HepG2 (cell line): ENCODE data around the gene NT5C3B. TPM values are rescaled to one million over a fixed set of nuclear protein-coding genes. Genes with fewer than 3 reads are reported as not detected.

Experiments used
- ARHGAP35 ChIP-seq: sonication (generic); formaldehyde crosslinking; IDR thresholded peaks from 2 replicates; pipeline ENCODE4 v1.9.0; 2022; ENCODE audit warnings: mild to moderate bottlenecking, inconsistent platforms, moderate library complexity, missing genetic modification reagents, borderline replicate concordance
- ATF2 ChIP-seq: sonication (generic); formaldehyde crosslinking; IDR thresholded peaks from 2 replicates; pipeline ENCODE4 v1.4.0; 2020; ENCODE audit warnings: missing genetic modification reagents
- HCFC1 ChIP-seq: fragments of 150-350 bp; IDR thresholded peaks from 2 replicates; pipeline ENCODE4 v1.6.1; 2014; ENCODE audit warnings: low read depth, low read length
- KAT7 ChIP-seq: IDR thresholded peaks from 2 replicates; pipeline ENCODE4 v1.6.1; 2018; ENCODE audit warnings: borderline replicate concordance, missing compliant biosample characterization
- KDM4B ChIP-seq: sonication (generic); formaldehyde crosslinking; IDR thresholded peaks from 2 replicates; pipeline ENCODE4 v1.4.0; 2020; ENCODE audit warnings: missing genetic modification reagents
- KMT2B ChIP-seq: IDR thresholded peaks from 2 replicates; pipeline ENCODE4 v1.6.1; 2016; ENCODE audit warnings: missing genetic modification reagents, missing compliant biosample characterization
- MED13 ChIP-seq: sonication (generic); formaldehyde crosslinking; IDR thresholded peaks from 2 replicates; pipeline ENCODE4 v1.5.0; 2020; ENCODE audit warnings: missing genetic modification reagents
- MYPOP ChIP-seq: sonication (generic); formaldehyde crosslinking; IDR thresholded peaks from 2 replicates; pipeline ENCODE4 v1.8.1; 2023; ENCODE audit warnings: mild to moderate bottlenecking, moderate library complexity, missing genetic modification reagents
- NRL ChIP-seq: sonication (generic); formaldehyde crosslinking; IDR thresholded peaks from 2 replicates; pipeline ENCODE4 v1.5.0; 2020; ENCODE audit warnings: missing genetic modification reagents, mild to moderate bottlenecking, moderate library complexity, borderline replicate concordance
- RFX1 ChIP-seq: fragments of 450-650 bp; IDR thresholded peaks from 2 replicates; pipeline ENCODE4 v1.6.1; 2017
- TBL1XR1 ChIP-seq: fragments of 150-350 bp; IDR thresholded peaks from 2 replicates; pipeline ENCODE4 v1.6.1; 2014; ENCODE audit warnings: borderline replicate concordance, low read length; ENCODE audit not compliant: partially characterized antibody
- ZBTB49 ChIP-seq: sonication (generic); formaldehyde crosslinking; IDR thresholded peaks from 2 replicates; pipeline ENCODE4 v1.4.0; 2020; ENCODE audit warnings: missing genetic modification reagents, borderline replicate concordance
- ZNF615 ChIP-seq: sonication (generic); formaldehyde crosslinking; IDR thresholded peaks from 2 replicates; pipeline ENCODE4 v1.5.0; 2020; ENCODE audit warnings: mild to moderate bottlenecking, missing genetic modification reagents, borderline replicate concordance
- ZNF768 ChIP-seq: sonication (generic); formaldehyde crosslinking; IDR thresholded peaks from 2 replicates; pipeline ENCODE4 v1.4.0; 2020; ENCODE audit warnings: missing genetic modification reagents
- ZNF891 ChIP-seq: sonication (generic); formaldehyde crosslinking; IDR thresholded peaks from 2 replicates; pipeline ENCODE4 v1.5.0; 2020; ENCODE audit warnings: mild to moderate bottlenecking, missing genetic modification reagents
- ZSCAN31 ChIP-seq: sonication (generic); formaldehyde crosslinking; IDR thresholded peaks from 2 replicates; pipeline ENCODE4 v1.5.0; 2020; ENCODE audit warnings: low read depth, mild to moderate bottlenecking, missing genetic modification reagents
- polyA plus RNA-seq, 8 experiments: library from polyadenylated mRNA; depleted of rRNA in 3 of 8; stranded (reverse) in 7 of 8; unstranded in 1 of 8; fragments of >200 nt; fragmentation: Illumina TruSeq in 4 of 8; extraction: Trizol in 4 of 8; gene quantifications; 2 replicates each; pipeline versions ENCODE4 v1.2.1 to v1.2.3, GENCODE V29; 2011 to 2016; ENCODE audit warnings: low read depth in 4 of 8, missing spikeins in 1 of 8, mixed read lengths in 1 of 8; ENCODE audit not compliant: insufficient read depth in 1 of 8
- total RNA-seq, 5 experiments: library from RNA; depleted of rRNA; stranded (reverse); fragments of >200 nt; fragmentation: Illumina TruSeq; extraction: Trizol; gene quantifications; 2 replicates each; pipeline ENCODE4 v1.2.3, GENCODE V29; 2016; ENCODE audit warnings: low read depth in 1 of 5
- TF ChIP-seq, protein P1 (sequence below): sonication (generic); formaldehyde crosslinking; IDR thresholded peaks from 2 replicates; pipeline ENCODE4 v1.8.0; 2022; ENCODE audit warnings: mild to moderate bottlenecking, missing genetic modification reagents, moderate library complexity
- TF ChIP-seq, protein P2 (sequence below): sonication (generic); formaldehyde crosslinking; IDR thresholded peaks from 2 replicates; pipeline ENCODE4 v1.4.0; 2020; ENCODE audit warnings: missing genetic modification reagents; ENCODE audit errors: not compliant biosample characterization
- TF ChIP-seq, protein P3 (sequence below): sonication (generic); formaldehyde crosslinking; IDR thresholded peaks from 2 replicates; pipeline ENCODE4 v1.5.0; 2020; ENCODE audit warnings: mild to moderate bottlenecking, missing genetic modification reagents

NT5C3B gene
- total and polyA plus RNA-seq, 2 of the 13 experiments (the other 11 are each of a cell fraction or from before 2014, with no cell fraction given): 104 to 126 TPM

GRCh38 chr17:41835800-41836549 lies at the start of gene NT5C3B (continued):
- TF ChIP-seq NRL (CRISPR knock-in tag): peak; percentile 36; the same call in 1 of the 2 replicates
- peak; percentile 68; the same call in 1 of the 2 replicates for TF ChIP-seq ZSCAN31 (CRISPR knock-in tag)
- no peak for TF ChIP-seq ZNF615 (CRISPR knock-in tag)
- peak; percentile 64 for TF ChIP-seq ARHGAP35
- TF ChIP-seq, protein P1, sequence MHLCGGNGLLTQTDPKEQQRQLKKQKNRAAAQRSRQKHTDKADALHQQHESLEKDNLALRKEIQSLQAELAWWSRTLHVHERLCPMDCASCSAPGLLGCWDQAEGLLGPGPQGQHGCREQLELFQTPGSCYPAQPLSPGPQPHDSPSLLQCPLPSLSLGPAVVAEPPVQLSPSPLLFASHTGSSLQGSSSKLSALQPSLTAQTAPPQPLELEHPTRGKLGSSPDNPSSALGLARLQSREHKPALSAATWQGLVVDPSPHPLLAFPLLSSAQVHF: 0 out of 2 replicates have a peak, but pooled peaks have one; percentile 21
- no peak; the same call in 1 of the 2 replicates for TF ChIP-seq ATF2 (CRISPR knock-in tag)
- TF ChIP-seq ZNF891 (CRISPR knock-in tag): no peak
- TF ChIP-seq, protein P2, sequence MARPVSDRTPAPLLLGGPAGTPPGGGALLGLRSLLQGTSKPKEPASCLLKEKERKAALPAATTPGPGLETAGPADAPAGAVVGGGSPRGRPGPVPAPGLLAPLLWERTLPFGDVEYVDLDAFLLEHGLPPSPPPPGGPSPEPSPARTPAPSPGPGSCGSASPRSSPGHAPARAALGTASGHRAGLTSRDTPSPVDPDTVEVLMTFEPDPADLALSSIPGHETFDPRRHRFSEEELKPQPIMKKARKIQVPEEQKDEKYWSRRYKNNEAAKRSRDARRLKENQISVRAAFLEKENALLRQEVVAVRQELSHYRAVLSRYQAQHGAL (CRISPR knock-in tag): no peak
- peak; percentile 48; the same call in 1 of the 2 replicates for TF ChIP-seq KAT7 (CRISPR knock-in tag)
- TF ChIP-seq TBL1XR1: no peak
- no peak for TF ChIP-seq HCFC1
- no peak; the same call in 1 of the 2 replicates for TF ChIP-seq KMT2B (CRISPR knock-in tag)
- TF ChIP-seq ZBTB49: no peak
- TF ChIP-seq ZNF768: peak; percentile 73; the same call in 1 of the 2 replicates
- TF ChIP-seq MYPOP (CRISPR knock-in tag): 0 out of 2 replicates have a peak, but pooled peaks have one; percentile 20
- TF ChIP-seq, protein P3, sequence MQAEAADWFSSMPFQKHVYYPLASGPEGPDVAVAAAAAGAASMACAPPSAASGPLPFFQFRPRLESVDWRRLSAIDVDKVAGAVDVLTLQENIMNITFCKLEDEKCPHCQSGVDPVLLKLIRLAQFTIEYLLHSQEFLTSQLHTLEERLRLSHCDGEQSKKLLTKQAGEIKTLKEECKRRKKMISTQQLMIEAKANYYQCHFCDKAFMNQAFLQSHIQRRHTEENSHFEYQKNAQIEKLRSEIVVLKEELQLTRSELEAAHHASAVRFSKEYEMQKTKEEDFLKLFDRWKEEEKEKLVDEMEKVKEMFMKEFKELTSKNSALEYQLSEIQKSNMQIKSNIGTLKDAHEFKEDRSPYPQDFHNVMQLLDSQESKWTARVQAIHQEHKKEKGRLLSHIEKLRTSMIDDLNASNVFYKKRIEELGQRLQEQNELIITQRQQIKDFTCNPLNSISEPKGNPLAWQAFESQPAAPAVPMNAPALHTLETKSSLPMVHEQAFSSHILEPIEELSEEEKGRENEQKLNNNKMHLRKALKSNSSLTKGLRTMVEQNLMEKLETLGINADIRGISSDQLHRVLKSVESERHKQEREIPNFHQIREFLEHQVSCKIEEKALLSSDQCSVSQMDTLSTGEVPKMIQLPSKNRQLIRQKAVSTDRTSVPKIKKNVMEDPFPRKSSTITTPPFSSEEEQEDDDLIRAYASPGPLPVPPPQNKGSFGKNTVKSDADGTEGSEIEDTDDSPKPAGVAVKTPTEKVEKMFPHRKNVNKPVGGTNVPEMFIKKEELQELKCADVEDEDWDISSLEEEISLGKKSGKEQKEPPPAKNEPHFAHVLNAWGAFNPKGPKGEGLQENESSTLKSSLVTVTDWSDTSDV (CRISPR knock-in tag): no peak
- TF ChIP-seq KDM4B (CRISPR knock-in tag): no peak; the same call in 1 of the 2 replicates
- no peak for TF ChIP-seq RFX1
- no peak for TF ChIP-seq MED13 (CRISPR knock-in tag)
